Endothelial cell of umbilical vein (primary cell): ENCODE measurements around the gene USP46. TPM values are rescaled to one million over a fixed set of nuclear protein-coding genes. Genes with fewer than 3 reads are reported as not detected.

Experiments
- BruUV-seq: library from RNA; stranded (reverse); fragments of 400-500 nt; replicated peaks from 2 replicates; lab custom pipeline; 2021; lab: Mats Ljungman, UMichigan
- CTCF ChIA-PET: fragments of 300-600, 350-600 bp; sonication (Branson Sonifier 250); formaldehyde crosslinking; loops from one replicate; lab custom pipeline; 2021; ENCODE audit warnings: antibody characterized with exemption, inconsistent platforms; lab: Charles Lee
- POLR2A ChIA-PET: fragments of 300-600, 350-600 bp; sonication (Branson Sonifier 250); formaldehyde crosslinking; loops from one replicate; lab custom pipeline; 2021; ENCODE audit warnings: antibody characterized with exemption, inconsistent platforms; lab: Charles Lee
- DNase-seq: peaks from one replicate; pipeline ENCODE4 v3.0.0-alpha.2; 2011; ENCODE audit warnings: low read depth, low spot score
- FAIRE-seq: peaks from 2 replicates; lab custom pipeline; 2011; peaks lifted over from hg19 to GRCh38; lab: Jason Lieb, UNC
- H2AFZ ChIP-seq: 2 replicates; pipeline ENCODE4 v1.6.0; 2012; ENCODE audit warnings: low read depth, low read length, control low read depth, inconsistent platforms
- H3K27ac ChIP-seq: 2 replicates; pipeline ENCODE4 v1.5.1; 2011; ENCODE audit warnings: low read depth, mild to moderate bottlenecking, control low read depth, low read length, moderate library complexity; ENCODE audit not compliant: insufficient read depth
- H3K27me3 ChIP-seq, 2 experiments: 2 replicates each; pipeline versions ENCODE4 v1.6.0 to v1.6.1; 2011; ENCODE audit warnings: low read length in 2 of 2, mixed read lengths in 1 of 2; ENCODE audit not compliant: control insufficient read depth in 2 of 2, insufficient read depth in 2 of 2
- H3K36me3 ChIP-seq, 2 experiments: 2 replicates in 1 of 2; 3 replicates in 1 of 2; pipeline ENCODE4 v1.5.1; 2011; ENCODE audit warnings: low read length in 2 of 2, mild to moderate bottlenecking in 1 of 2, moderate library complexity in 1 of 2; ENCODE audit not compliant: control insufficient read depth in 2 of 2, insufficient read depth in 2 of 2; ENCODE audit errors: extremely low read depth in 1 of 2
- H3K4me1 ChIP-seq: 3 replicates; pipeline ENCODE4 v1.5.1; 2011; ENCODE audit warnings: mild to moderate bottlenecking, low read length; ENCODE audit not compliant: control insufficient read depth, insufficient read depth; ENCODE audit errors: extremely low read depth
- H3K4me2 ChIP-seq: 2 replicates; pipeline ENCODE4 v1.6.1; 2011; ENCODE audit warnings: low read length, control low read depth, mixed read lengths; ENCODE audit not compliant: insufficient read depth
- H3K4me3 ChIP-seq, 3 experiments: fragments of 200-600 bp in 1 of 3; sonication (generic), shearing (Covaris generic) in 1 of 3; replicated peaks in 1 of 3; 2 replicates each; pipeline ENCODE4 v1.5.1; 2011 to 2016; ENCODE audit warnings: control low read depth in 3 of 3, low read length in 3 of 3, mild to moderate bottlenecking in 2 of 3, inconsistent platforms in 1 of 3, low read depth in 1 of 3, moderate library complexity in 1 of 3; ENCODE audit not compliant: insufficient read depth in 1 of 3
- H3K79me2 ChIP-seq: 2 replicates; pipeline ENCODE4 v1.6.0; 2012; ENCODE audit warnings: low read length, inconsistent platforms; ENCODE audit not compliant: control insufficient read depth, insufficient read depth
- H3K9ac ChIP-seq: replicated peaks from 2 replicates; pipeline ENCODE3; 2011; ENCODE audit warnings: low read length, control low read depth; ENCODE audit not compliant: insufficient read depth; ENCODE audit errors: extremely low read depth
- H3K9me1 ChIP-seq: replicated peaks from 3 replicates; pipeline ENCODE4 v1.6.0; 2011; ENCODE audit warnings: mild to moderate bottlenecking, low read length; ENCODE audit not compliant: control insufficient read depth, insufficient read depth; ENCODE audit errors: extremely low read depth
- H3K9me3 ChIP-seq: replicated peaks from 2 replicates; pipeline ENCODE4 v1.5.1; 2012; ENCODE audit warnings: low read length, inconsistent platforms; ENCODE audit not compliant: control insufficient read depth, insufficient read depth
- H4K20me1 ChIP-seq: replicated peaks from 2 replicates; pipeline ENCODE3; 2011; ENCODE audit warnings: mild to moderate bottlenecking, low read length; ENCODE audit not compliant: control insufficient read depth, insufficient read depth; ENCODE audit errors: extremely low read depth
- CTCF ChIP-seq, 2 donors: IDR thresholded peaks; 1 replicate in 1 of 2; 2 replicates in 1 of 2; pipeline ENCODE4 v1.5.1; 2011; ENCODE audit warnings: low read length in 2 of 2, mild to moderate bottlenecking in 2 of 2, moderate library complexity in 2 of 2, control low read depth in 1 of 2, inconsistent platforms in 1 of 2, low read depth in 1 of 2; ENCODE audit not compliant: insufficient read depth in 1 of 2; ENCODE audit errors: extremely low read depth in 1 of 2
- EZH2 ChIP-seq: IDR thresholded peaks from 2 replicates; pipeline ENCODE4 v1.6.1; 2012; ENCODE audit warnings: borderline replicate concordance, low read depth, mild to moderate bottlenecking, moderate library complexity, low read length, inconsistent platforms; ENCODE audit not compliant: severe bottlenecking
- FOS ChIP-seq: IDR thresholded peaks from 2 replicates; pipeline ENCODE4 v1.6.1; 2011; ENCODE audit warnings: mild to moderate bottlenecking, low read length, moderate library complexity, borderline replicate concordance; ENCODE audit not compliant: insufficient read depth
- GATA2 ChIP-seq: IDR thresholded peaks from 2 replicates; pipeline ENCODE4 v1.7.0; 2011; ENCODE audit warnings: low read depth, mild to moderate bottlenecking, moderate library complexity, mixed read lengths, low read length; ENCODE audit not compliant: insufficient read length, insufficient read depth
- JUN ChIP-seq: IDR thresholded peaks from 2 replicates; pipeline ENCODE4 v1.6.1; 2011; ENCODE audit warnings: borderline replicate concordance, low read depth; ENCODE audit not compliant: insufficient read length, insufficient read depth
- MAX ChIP-seq: IDR thresholded peaks from 2 replicates; pipeline ENCODE4 v1.6.1; 2011; ENCODE audit not compliant: insufficient read depth, insufficient read length
- MYC ChIP-seq: IDR thresholded peaks from one replicate; pipeline ENCODE4 v1.6.1; 2011; ENCODE audit warnings: mild to moderate bottlenecking, low read depth, low read length
- POLR2A ChIP-seq: IDR thresholded peaks from 2 replicates; pipeline ENCODE4 v1.6.1; 2012; ENCODE audit warnings: low read depth, mild to moderate bottlenecking, control low read depth, low read length
- POLR2AphosphoS5 ChIP-seq: IDR thresholded peaks from 2 replicates; pipeline ENCODE4 v1.6.1; 2012; ENCODE audit warnings: low read depth, mild to moderate bottlenecking, control low read depth, low read length, moderate library complexity; ENCODE audit not compliant: insufficient read depth
- dilution Hi-C: fragments of 300-500 bp; cut with MboI; formaldehyde crosslinking; loops from one replicate; pipeline ENCODE4 v1.15.0; 2019; ENCODE audit warnings: low sequenced_read_pairs; ENCODE audit not compliant: extremely low pct_ligation_motif_present
- intact Hi-C: fragments of 100-400 bp; cut with micrococcal nuclease; formaldehyde crosslinking; loops from one replicate; pipeline ENCODE4 v1.10.0; 2022
- polyA plus RNA-seq, 4 experiments: library from polyadenylated mRNA; depleted of rRNA in 3 of 4; stranded (reverse) in 3 of 4; unstranded in 1 of 4; fragments of >200 nt; gene quantifications; 2 replicates each; pipeline versions ENCODE4 v1.2.1 to v1.2.3, GENCODE V29; 2011 to 2012; ENCODE audit warnings: missing spikeins in 1 of 4
- total RNA-seq: library from RNA; stranded (reverse); gene quantifications from 2 replicates; pipeline ENCODE4 v1.2.3, GENCODE V29; 2021

Gene USP46
- total and polyA plus RNA-seq, 2 donors (not counting 3 experiments of a cell fraction or from before 2014, with no cell fraction given): 5.2 to 23.7 TPM

- Histone ChIP-seq H3K27me3 (no peaks in the 10 kb centered on the region), H3K9me1 (no peaks in the 10 kb centered on the region), H3K9me3 (no peaks in the 10 kb centered on the region), H3K79me2 (peaks cover 19% of the 10 kb centered on the region), H3K36me3 (no peaks in the 10 kb centered on the region), H3K4me2 (no peak overlapping the region), H3K4me1 (peaks cover 18% of the 10 kb centered on the region), H4K20me1 (no peaks in the 10 kb centered on the region), H3K4me3 (no peak overlapping the region), H2AFZ (no peak overlapping the region), H3K27ac (no peak overlapping the region), H3K9ac (no peak overlapping the region)
- TF ChIP-seq CTCF (IDR thresholded peaks at IDR 0.05; ENCODE audit: extremely low read depth in 1 of 2, insufficient read depth in 1 of 2, low read depth in 1 of 2, low read length in 2 of 2) (no peak), POLR2A (no peak), EZH2 (no peak)
- intact Hi-C loops (no loop called here), dilution Hi-C loops (no loop called here)
- DNase-seq: no peak
- BruUV-seq: no TSS peak
- FAIRE-seq: no peak
- CTCF ChIA-PET: no interaction called here
- POLR2A ChIA-PET: no interaction called here
These were observed 22.0 kb downstream of the USP46 start for GRCh38 chr4:52637116-52637515.

- Histone ChIP-seq H3K9ac (no peak overlapping the region), H4K20me1 (no peaks in the 10 kb centered on the region), H3K79me2 (peaks cover 19% of the 10 kb centered on the region), H3K4me2 (no peak overlapping the region), H3K9me1 (no peaks in the 10 kb centered on the region), H3K27ac (no peak overlapping the region), H3K27me3 (no peaks in the 10 kb centered on the region), H3K9me3 (no peaks in the 10 kb centered on the region), H3K4me1 (peaks cover 4% of the 10 kb centered on the region), H2AFZ (no peak overlapping the region), H3K36me3 (no peaks in the 10 kb centered on the region), H3K4me3 (no peak overlapping the region)
- dilution Hi-C loops: no loop called here
- FAIRE-seq: no peak
- DNase-seq: no peak
- POLR2A ChIA-PET: no interaction called here
- intact Hi-C loops: no loop called here
- TF ChIP-seq POLR2AphosphoS5: no peak
- TF ChIP-seq POLR2A: no peak
- no peak for TF ChIP-seq CTCF (IDR thresholded peaks at IDR 0.05; ENCODE audit: extremely low read depth in 1 of 2, insufficient read depth in 1 of 2, low read depth in 1 of 2, low read length in 2 of 2)
- no peak for TF ChIP-seq JUN
- no peak for TF ChIP-seq MYC
- TF ChIP-seq EZH2: no peak
- TF ChIP-seq GATA2: no peak
- no peak for TF ChIP-seq FOS
- TF ChIP-seq MAX: no peak
- BruUV-seq: no TSS peak
- CTCF ChIA-PET: no interaction called here
These were observed 23.5 kb downstream of the USP46 start for GRCh38 chr4:52635560-52635959.
